Caco-2 (cell line): Measurements from ENCODE around the gene KCTD12. TPM values are rescaled to one million over a fixed set of nuclear protein-coding genes. Genes with fewer than 3 reads are reported as not detected.

Source experiments
- BruUV-seq: library from RNA; stranded (reverse); fragments of 400-500 nt; replicated peaks from 2 replicates; lab custom pipeline; 2021; lab: Mats Ljungman, UMichigan
- CTCF ChIA-PET: fragments of 300-600 bp; sonication (Branson Sonifier 250); formaldehyde crosslinking; loops from one replicate; lab custom pipeline; 2022; ENCODE audit warnings: antibody characterized with exemption; lab: Charles Lee
- POLR2A ChIA-PET: fragments of 300-600 bp; sonication (Branson Sonifier 250); formaldehyde crosslinking; loops from one replicate; lab custom pipeline; 2022; ENCODE audit warnings: antibody characterized with exemption; lab: Charles Lee
- DNase-seq, 2 experiments: peaks; one replicate each; pipeline versions ENCODE4 v3.0.0 to v3.0.0-alpha.2; 2020 to 2022
- H3K27me3 ChIP-seq: replicated peaks from 2 replicates; pipeline ENCODE4 v1.6.0; 2011; ENCODE audit warnings: low read length; ENCODE audit not compliant: control insufficient read depth, insufficient read depth
- H3K36me3 ChIP-seq: 2 replicates; pipeline ENCODE4 v1.5.1; 2011; ENCODE audit warnings: low read length; ENCODE audit not compliant: control insufficient read depth, insufficient read depth
- H3K4me1 ChIP-seq: fragments of 250-450 bp; sonication (Bioruptor Pico); 2 replicates; pipeline ENCODE4 v1.5.1; 2020; ENCODE audit warnings: mild to moderate bottlenecking
- H3K4me3 ChIP-seq: 2 replicates; pipeline ENCODE4 v1.5.1; 2011; ENCODE audit warnings: low read depth, mild to moderate bottlenecking, control low read depth, low read length
- H3K9me3 ChIP-seq: fragments of 250-450 bp; sonication (Bioruptor Pico); 2 replicates; pipeline ENCODE4 v1.5.1; 2020; ENCODE audit warnings: mild to moderate bottlenecking, moderate library complexity
- H3K27ac Mint-ChIP-seq: one replicate; pipeline ENCODE4 v1.8.0; 2022; ENCODE audit warnings: mixed read lengths; ENCODE audit not compliant: unreplicated experiment
- H3K27me3 Mint-ChIP-seq: one replicate; pipeline ENCODE4 v1.8.0; 2022; ENCODE audit warnings: mixed read lengths; ENCODE audit not compliant: insufficient read depth, unreplicated experiment
- H3K36me3 Mint-ChIP-seq: one replicate; pipeline ENCODE4 v1.8.0; 2022; ENCODE audit warnings: mild to moderate bottlenecking, mixed read lengths; ENCODE audit not compliant: insufficient read depth, unreplicated experiment
- H3K4me1 Mint-ChIP-seq: one replicate; pipeline ENCODE4 v1.8.0; 2022; ENCODE audit warnings: low read depth, mixed read lengths; ENCODE audit not compliant: unreplicated experiment
- H3K4me3 Mint-ChIP-seq: one replicate; pipeline ENCODE4 v1.8.0; 2022; ENCODE audit warnings: mild to moderate bottlenecking, moderate library complexity, mixed read lengths; ENCODE audit not compliant: unreplicated experiment
- H3K9me3 Mint-ChIP-seq: one replicate; pipeline ENCODE4 v1.8.0; 2022; ENCODE audit warnings: mixed read lengths; ENCODE audit not compliant: unreplicated experiment
- intact Hi-C: fragments of 100-400 bp; cut with micrococcal nuclease; formaldehyde crosslinking; loops from one replicate; pipeline ENCODE4 v1.10.0; 2022; ENCODE audit not compliant: unreplicated experiment
- total RNA-seq: library from RNA; stranded (reverse); gene quantifications from 2 replicates; pipeline ENCODE4 v1.2.3, GENCODE V29; 2022
- TF ChIP-seq, protein P1 (sequence below), 2 experiments: fragments of 200-600 bp in 1 of 2; IDR thresholded peaks; 1 replicate in 1 of 2; 2 replicates in 1 of 2; pipeline versions ENCODE4 v1.5.1 to v1.8.0; 2011 to 2022; ENCODE audit warnings: antibody characterized with exemption in 1 of 2, control low read depth in 1 of 2, inconsistent platforms in 1 of 2, low read depth in 1 of 2, low read length in 1 of 2, mild to moderate bottlenecking in 1 of 2, moderate library complexity in 1 of 2; ENCODE audit not compliant: insufficient read depth in 1 of 2, severe bottlenecking in 1 of 2, unreplicated experiment in 1 of 2

KCTD12 gene
- total RNA-seq, 1 experiment from 2014 or later: 1.8 TPM

DNA sequence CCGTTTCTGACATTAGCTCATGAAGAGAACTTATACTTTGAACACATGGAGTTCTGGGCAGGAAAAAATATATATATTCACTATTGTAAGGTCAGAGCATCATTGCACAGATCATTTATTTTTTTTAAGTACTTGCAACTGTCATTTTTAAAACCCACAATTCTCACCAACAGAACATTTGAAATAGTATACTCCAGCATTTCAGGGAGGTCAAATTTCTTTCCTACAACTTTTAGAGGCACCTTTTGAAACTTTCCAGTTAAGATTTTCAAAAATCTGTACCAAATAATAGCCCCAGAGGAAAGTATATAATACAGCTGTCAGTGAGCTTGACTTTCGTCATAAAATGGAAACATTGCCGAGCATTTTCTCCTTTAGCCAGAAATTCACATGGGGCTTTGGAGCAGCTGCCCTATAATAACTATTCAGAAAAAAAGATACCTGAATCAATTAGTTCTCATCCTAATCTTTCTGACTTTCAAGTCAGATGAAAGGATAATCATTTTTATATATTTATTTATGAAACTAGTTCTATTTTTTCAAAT, 10.9 kb downstream of the KCTD12 start:
- no peaks in the 10 kb centered on the region for H3K4me1 Mint-ChIP-seq
- intact Hi-C loops: no loop called here
- no peaks in the 10 kb centered on the region for H3K36me3 Mint-ChIP-seq
- TF ChIP-seq, protein P1, sequence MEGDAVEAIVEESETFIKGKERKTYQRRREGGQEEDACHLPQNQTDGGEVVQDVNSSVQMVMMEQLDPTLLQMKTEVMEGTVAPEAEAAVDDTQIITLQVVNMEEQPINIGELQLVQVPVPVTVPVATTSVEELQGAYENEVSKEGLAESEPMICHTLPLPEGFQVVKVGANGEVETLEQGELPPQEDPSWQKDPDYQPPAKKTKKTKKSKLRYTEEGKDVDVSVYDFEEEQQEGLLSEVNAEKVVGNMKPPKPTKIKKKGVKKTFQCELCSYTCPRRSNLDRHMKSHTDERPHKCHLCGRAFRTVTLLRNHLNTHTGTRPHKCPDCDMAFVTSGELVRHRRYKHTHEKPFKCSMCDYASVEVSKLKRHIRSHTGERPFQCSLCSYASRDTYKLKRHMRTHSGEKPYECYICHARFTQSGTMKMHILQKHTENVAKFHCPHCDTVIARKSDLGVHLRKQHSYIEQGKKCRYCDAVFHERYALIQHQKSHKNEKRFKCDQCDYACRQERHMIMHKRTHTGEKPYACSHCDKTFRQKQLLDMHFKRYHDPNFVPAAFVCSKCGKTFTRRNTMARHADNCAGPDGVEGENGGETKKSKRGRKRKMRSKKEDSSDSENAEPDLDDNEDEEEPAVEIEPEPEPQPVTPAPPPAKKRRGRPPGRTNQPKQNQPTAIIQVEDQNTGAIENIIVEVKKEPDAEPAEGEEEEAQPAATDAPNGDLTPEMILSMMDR (IDR thresholded peaks at IDR 0.05; ENCODE audit: insufficient read depth in 1 of 2, low read depth in 1 of 2, low read length in 1 of 2, severe bottlenecking in 1 of 2, unreplicated experiment in 1 of 2): no peak
- no peak overlapping the region for H3K27ac Mint-ChIP-seq
- H3K4me1 ChIP-seq: no peaks in the 10 kb centered on the region
- no peak overlapping the region for H3K4me3 Mint-ChIP-seq
- POLR2A ChIA-PET: no interaction called here
- H3K27me3 Mint-ChIP-seq: peaks cover 23% of the 10 kb centered on the region
- CTCF ChIA-PET: interaction anchor here (0.7 kb wide), 1 partner anchor 62 kb away, joined by 3 read pairs; no protein-coding TSS in a partner anchor
- H3K9me3 Mint-ChIP-seq: no peaks in the 10 kb centered on the region
- H3K27me3 ChIP-seq: peaks cover 1% of the 10 kb centered on the region; the same call in 1 of the 2 replicates
- H3K4me3 ChIP-seq: no peak overlapping the region
- DNase-seq: no peak
- BruUV-seq: no TSS peak
- no peaks in the 10 kb centered on the region for H3K9me3 ChIP-seq
- H3K36me3 ChIP-seq: no peaks in the 10 kb centered on the region

DNA sequence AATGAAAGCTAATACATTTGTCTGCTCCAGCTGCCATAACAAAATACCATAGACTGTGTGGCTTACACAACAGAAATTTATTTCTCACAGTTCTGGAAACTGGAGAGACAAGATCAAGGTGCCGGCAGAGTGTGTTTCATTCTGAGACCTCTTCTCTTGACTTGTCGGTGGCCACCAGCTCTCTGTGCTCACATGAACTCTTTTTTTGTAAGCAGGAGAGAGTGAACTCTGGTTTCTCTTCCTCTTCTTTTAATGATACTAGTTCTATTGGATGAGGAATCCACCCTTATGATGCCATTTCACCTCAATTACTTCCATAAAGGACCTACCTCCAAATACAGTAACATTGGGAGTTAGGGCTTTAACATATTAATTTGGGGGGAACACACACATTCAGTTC, 11.7 kb downstream of the KCTD12 start:
- Mint-ChIP-seq H3K4me1 (no peaks in the 10 kb centered on the region), H3K27ac (no peak overlapping the region), H3K9me3 (no peaks in the 10 kb centered on the region), H3K36me3 (no peaks in the 10 kb centered on the region), H3K4me3 (no peak overlapping the region), H3K27me3 (peaks cover 26% of the 10 kb centered on the region)
- DNase-seq: no peak
- H3K36me3 ChIP-seq: no peaks in the 10 kb centered on the region
- no TSS peak for BruUV-seq
- CTCF ChIA-PET: no interaction called here
- intact Hi-C loops: no loop called here
- no peaks in the 10 kb centered on the region for H3K4me1 ChIP-seq
- no peak overlapping the region for H3K4me3 ChIP-seq
- H3K9me3 ChIP-seq: no peaks in the 10 kb centered on the region
- TF ChIP-seq, protein P1 (IDR thresholded peaks at IDR 0.05; ENCODE audit: insufficient read depth in 1 of 2, low read depth in 1 of 2, low read length in 1 of 2, severe bottlenecking in 1 of 2, unreplicated experiment in 1 of 2): no peak
- POLR2A ChIA-PET: no interaction called here
- peaks cover 1% of the 10 kb centered on the region; the same call in 1 of the 2 replicates for H3K27me3 ChIP-seq

GRCh38 chr13:76873445-76873844, 12.8 kb downstream of the KCTD12 start:
- H3K27me3 Mint-ChIP-seq: peaks cover 26% of the 10 kb centered on the region
- Histone ChIP-seq H3K9me3 (no peaks in the 10 kb centered on the region), H3K4me3 (no peak overlapping the region), H3K36me3 (no peaks in the 10 kb centered on the region), H3K4me1 (no peaks in the 10 kb centered on the region), H3K27me3 (peaks cover 1% of the 10 kb centered on the region; the same call in 1 of the 2 replicates)
- intact Hi-C loops: no loop called here
- no peak for DNase-seq
- H3K27ac Mint-ChIP-seq: no peak overlapping the region
- CTCF ChIA-PET: no interaction called here
- BruUV-seq: no TSS peak
- no peaks in the 10 kb centered on the region for H3K9me3 Mint-ChIP-seq
- POLR2A ChIA-PET: no interaction called here
- H3K4me1 Mint-ChIP-seq: no peaks in the 10 kb centered on the region
- TF ChIP-seq, protein P1 (IDR thresholded peaks at IDR 0.05; ENCODE audit: insufficient read depth in 1 of 2, low read depth in 1 of 2, low read length in 1 of 2, severe bottlenecking in 1 of 2, unreplicated experiment in 1 of 2): no peak
- no peak overlapping the region for H3K4me3 Mint-ChIP-seq
- H3K36me3 Mint-ChIP-seq: no peaks in the 10 kb centered on the region
